K562 (cell line): ENCODE data around the gene HNMT. TPM values are rescaled to one million over a fixed set of nuclear protein-coding genes. Genes with fewer than 3 reads are reported as not detected.

Experiments
- ARID3A ChIP-seq: IDR thresholded peaks from 2 replicates; pipeline ENCODE4 v1.6.1; 2012; ENCODE audit warnings: low read depth, low read length, improper control_type of control experiment, borderline replicate concordance
- BHLHE40 ChIP-seq: IDR thresholded peaks from 2 replicates; pipeline ENCODE4 v1.6.1; 2011; ENCODE audit warnings: low read length, improper control_type of control experiment
- ELF2 ChIP-seq: fragments of 250-450 bp; sonication (Bioruptor Pico); IDR thresholded peaks from 2 replicates; pipeline ENCODE4 v1.5.0; 2021; ENCODE audit warnings: mild to moderate bottlenecking
- MNT ChIP-seq, 2 experiments: fragments of 450-650 bp; conservative IDR thresholded peaks; 2 replicates each; pipeline ENCODE4 v1.6.1; 2017; ENCODE audit warnings: mild to moderate bottlenecking in 2 of 2, moderate library complexity in 2 of 2
- ZNF395 ChIP-seq: fragments of 200-800 bp; sonication (Bioruptor generic); IDR thresholded peaks from 2 replicates; pipeline ENCODE4 v1.6.1; 2017; ENCODE audit warnings: missing genetic modification characterization, missing compliant biosample characterization
- polyA plus RNA-seq, 8 experiments: library from polyadenylated mRNA; depleted of rRNA in 4 of 8; stranded (reverse) in 5 of 8; unstranded in 3 of 8; fragments of >200 nt; fragmentation: Nextera tagmentation in 2 of 8; fragmentation: Illumina TruSeq in 1 of 8; extraction: Ambion mirVana in 2 of 8; extraction: Trizol in 1 of 8; gene quantifications; 2 replicates each; pipeline versions ENCODE4 v1.2.1 to v1.2.3, GENCODE V29; 2011 to 2014; ENCODE audit warnings: inconsistent platforms in 1 of 8, missing spikeins in 1 of 8
- total RNA-seq, 7 experiments: library from RNA; depleted of rRNA in 6 of 7; stranded (reverse); fragments of >200 nt in 6 of 7; fragmentation: Illumina TruSeq in 2 of 7; extraction: Trizol in 2 of 7; gene quantifications; 2 replicates each; pipeline versions ENCODE4 v1.2.1 to v1.2.3, GENCODE V29; 2011 to 2021; ENCODE audit warnings: low replicate concordance in 1 of 7

HNMT gene
- total and polyA plus RNA-seq, 9 of the 15 experiments (the other 6 are each of a cell fraction or from before 2014, with no cell fraction given), result 3.1 to 10.9 (median 5.3) TPM

GRCh38 chr2:138058427-138058826, 94.2 kb downstream of the HNMT start (continued):
- TF ChIP-seq ELF2 (CRISPR knock-in tag) (0 out of 2 replicates have a peak, but pooled peaks have one; percentile 37), ARID3A (peak; percentile 94; the same call in 1 of the 2 replicates), MNT (conservative IDR thresholded peaks at IDR 0.05) (0 out of 4 replicates have a peak, but pooled peaks of 1 of the 2 experiments have one; percentile 51), BHLHE40 (peak; percentile 64), ZNF395 (peak; percentile 82; the same call in 1 of the 2 replicates)
